IPS-18a (cell line): Measurements from ENCODE around the gene SNX5.
"Not testable (repeated sequence)": the region's sequence is repeated elsewhere in the genome, so short reads cannot be mapped to it uniquely, and the experiment has no call there.

Experiments used
- H3K27ac ChIP-seq: one replicate; pipeline ENCODE4 v1.5.1; 2013; ENCODE audit warnings: low read length
- H3K27me3 ChIP-seq: one replicate; pipeline ENCODE4 v1.6.1; 2013; ENCODE audit warnings: mild to moderate bottlenecking, low read length; ENCODE audit not compliant: control insufficient read depth, insufficient read depth
- H3K36me3 ChIP-seq: one replicate; pipeline ENCODE4 v1.6.1; 2013; ENCODE audit warnings: low read depth, low read length; ENCODE audit not compliant: control insufficient read depth
- H3K4me1 ChIP-seq: one replicate; pipeline ENCODE4 v1.6.1; 2013; ENCODE audit warnings: low read depth, low read length; ENCODE audit not compliant: control insufficient read depth
- H3K4me3 ChIP-seq: one replicate; pipeline ENCODE4 v1.5.1; 2013; ENCODE audit warnings: low read length
- H3K9ac ChIP-seq: one replicate; pipeline ENCODE4 v1.6.1; 2013; ENCODE audit warnings: mild to moderate bottlenecking, low read length, moderate library complexity
- H3K9me3 ChIP-seq: one replicate; pipeline ENCODE4 v1.6.1; 2013; ENCODE audit warnings: low read depth, low read length; ENCODE audit not compliant: control insufficient read depth

Gene SNX5

GRCh38 chr20:17965042-17965697, 3.4 kb downstream of the SNX5 start:
- Histone ChIP-seq H3K27ac (no peak overlapping the region), H3K9ac (peak overlapping the region; percentile 99), H3K4me3 (peak overlapping the region; percentile 97), H3K9me3 (no peaks in the 10 kb centered on the region), H3K36me3 (peaks cover 15% of the 10 kb centered on the region), H3K4me1 (peaks cover 48% of the 10 kb centered on the region), H3K27me3 (no peaks in the 10 kb centered on the region)

DNA sequence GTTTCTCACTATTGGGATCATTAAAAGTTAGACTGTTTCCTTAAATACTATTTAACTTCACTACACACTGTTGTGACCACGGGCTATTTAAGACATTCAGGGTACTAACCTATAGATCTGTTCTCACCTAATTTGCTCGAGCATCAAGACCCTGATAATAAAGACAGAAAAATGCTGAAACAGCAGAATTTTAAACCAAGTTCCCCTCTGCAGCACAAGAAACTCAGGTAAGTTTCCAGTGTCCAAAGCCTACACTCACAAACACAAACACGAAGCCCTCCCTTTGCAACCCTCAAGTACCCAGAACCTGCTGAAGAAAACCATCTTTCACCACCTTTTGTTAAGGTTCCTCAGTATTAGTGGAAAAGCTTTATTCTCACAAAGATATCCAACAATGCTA, 4.0 kb downstream of the SNX5 start:
- no peaks in the 10 kb centered on the region for H3K27me3 ChIP-seq
- H3K4me1 ChIP-seq, result peaks cover 50% of the 10 kb centered on the region
- H3K4me3 ChIP-seq, result peak overlapping the region; percentile 97
- H3K9me3 ChIP-seq, result no peaks in the 10 kb centered on the region
- peaks cover 15% of the 10 kb centered on the region for H3K36me3 ChIP-seq
- H3K9ac ChIP-seq, result peak overlapping the region; percentile 99
- H3K27ac ChIP-seq, result no peak overlapping the region

DNA sequence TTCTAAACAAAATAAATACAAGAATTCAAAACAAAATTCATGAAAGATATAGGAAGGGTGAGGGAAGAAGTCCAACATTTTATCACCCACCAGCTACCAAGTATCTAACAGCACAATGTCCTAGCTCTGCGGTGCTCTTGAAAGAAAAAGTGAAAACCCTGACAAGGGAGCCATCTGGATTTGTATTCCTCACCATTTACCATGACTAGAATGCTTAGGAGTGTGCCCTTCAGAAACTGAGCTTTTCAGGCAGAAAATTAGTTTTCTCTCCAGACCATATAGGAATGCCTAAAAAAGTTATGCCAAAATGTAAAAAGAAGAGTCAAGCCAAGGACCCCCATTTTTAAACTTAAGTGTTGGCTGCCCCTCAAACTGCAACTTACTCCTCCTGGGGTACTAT, 4.5 kb downstream of the SNX5 start:
- H3K4me3 ChIP-seq, result peak overlapping the region; percentile 97
- H3K9me3 ChIP-seq, result no peaks in the 10 kb centered on the region
- H3K27me3 ChIP-seq, result no peaks in the 10 kb centered on the region
- H3K9ac ChIP-seq, result peak overlapping the region; percentile 2
- peaks cover 16% of the 10 kb centered on the region for H3K36me3 ChIP-seq
- peaks cover 55% of the 10 kb centered on the region for H3K4me1 ChIP-seq
- no peak overlapping the region for H3K27ac ChIP-seq

GRCh38 chr20:17963114-17963897, 5.3 kb downstream of the SNX5 start:
- Histone ChIP-seq H3K27me3 (no peaks in the 10 kb centered on the region), H3K27ac (no peak overlapping the region), H3K4me3 (peak overlapping the region; percentile 25), H3K9ac (peak overlapping the region; percentile 2), H3K36me3 (peaks cover 19% of the 10 kb centered on the region), H3K4me1 (peaks cover 63% of the 10 kb centered on the region), H3K9me3 (no peaks in the 10 kb centered on the region)

GRCh38 chr20:17961587-17961940, 7.0 kb downstream of the SNX5 start:
- Histone ChIP-seq H3K4me3 (peak overlapping the region; percentile 0), H3K36me3 (peaks cover 27% of the 10 kb centered on the region), H3K27me3 (no peaks in the 10 kb centered on the region), H3K27ac (no peak overlapping the region), H3K9me3 (no peaks in the 10 kb centered on the region), H3K9ac (no peak overlapping the region), H3K4me1 (peaks cover 63% of the 10 kb centered on the region)

- Histone ChIP-seq H3K36me3 (peaks cover 33% of the 10 kb centered on the region), H3K9ac (no peak overlapping the region), H3K4me1 (peaks cover 59% of the 10 kb centered on the region), H3K27me3 (no peaks in the 10 kb centered on the region), H3K9me3 (no peaks in the 10 kb centered on the region), H3K27ac (no peak overlapping the region), H3K4me3 (peak overlapping the region; percentile 0)
Observed at GRCh38 chr20:17960927-17961586, 7.5 kb downstream of the SNX5 start.

- H3K27ac ChIP-seq, H3K9ac ChIP-seq, H3K9me3 ChIP-seq, H3K4me3 ChIP-seq, H3K27me3 ChIP-seq: not testable (repeated sequence)
- Histone ChIP-seq H3K4me1 (peaks cover 53% of the 10 kb centered on the region), H3K36me3 (peaks cover 35% of the 10 kb centered on the region)
Observed at GRCh38 chr20:17960400-17960885, 8.2 kb downstream of the SNX5 start.

- Histone ChIP-seq H3K4me1 (peaks cover 41% of the 10 kb centered on the region), H3K27ac (no peak overlapping the region), H3K27me3 (no peaks in the 10 kb centered on the region), H3K36me3 (peaks cover 46% of the 10 kb centered on the region), H3K9me3 (no peaks in the 10 kb centered on the region), H3K4me3 (no peak overlapping the region), H3K9ac (no peak overlapping the region)
Observed at GRCh38 chr20:17959257-17959627, 9.4 kb downstream of the SNX5 start.

DNA sequence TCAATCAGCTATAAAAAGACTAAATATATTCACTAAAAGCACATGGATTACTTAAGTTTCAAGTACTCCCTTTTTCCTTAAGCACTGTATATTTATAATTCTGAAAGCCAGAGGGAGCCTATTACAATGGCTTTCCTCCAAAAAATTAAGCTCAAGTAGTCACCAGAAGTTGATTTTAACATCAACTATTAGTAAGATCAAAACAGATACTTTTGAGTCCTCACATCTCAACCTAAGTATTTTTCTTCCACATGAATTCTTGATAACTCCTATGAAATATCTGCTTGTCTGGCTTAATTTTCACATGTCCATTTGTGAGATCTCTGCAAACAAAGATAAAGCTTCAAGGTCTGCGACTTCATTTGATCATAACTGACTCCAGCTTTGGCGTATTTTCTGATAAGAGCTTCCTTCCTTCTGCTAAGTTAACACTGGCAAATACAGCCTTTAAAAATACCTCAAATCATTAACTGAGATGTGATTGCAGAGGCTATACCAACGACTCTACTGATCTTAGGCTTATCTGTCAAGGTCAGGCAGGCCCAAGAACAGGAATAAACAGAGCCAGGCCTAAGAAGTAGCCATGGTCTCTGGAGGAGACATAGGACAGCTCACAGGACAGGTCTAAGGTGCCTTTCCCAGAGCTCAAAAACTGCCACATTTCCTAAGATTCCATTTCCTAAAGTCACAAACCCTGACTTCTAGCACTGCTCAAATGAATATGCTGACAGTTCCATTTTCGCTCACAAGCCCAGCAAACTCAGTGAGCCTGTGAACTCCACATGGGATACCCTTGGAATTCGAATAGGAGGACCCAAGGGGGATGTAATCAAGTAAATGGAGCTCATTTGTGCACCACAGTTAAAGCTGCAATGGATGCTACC, 10.0 kb downstream of the SNX5 start:
- Histone ChIP-seq H3K4me1 (peaks cover 35% of the 10 kb centered on the region), H3K36me3 (peaks cover 46% of the 10 kb centered on the region), H3K9ac (no peak overlapping the region), H3K4me3 (no peak overlapping the region), H3K27ac (peak overlapping the region; percentile 63), H3K27me3 (no peaks in the 10 kb centered on the region), H3K9me3 (no peaks in the 10 kb centered on the region)

DNA sequence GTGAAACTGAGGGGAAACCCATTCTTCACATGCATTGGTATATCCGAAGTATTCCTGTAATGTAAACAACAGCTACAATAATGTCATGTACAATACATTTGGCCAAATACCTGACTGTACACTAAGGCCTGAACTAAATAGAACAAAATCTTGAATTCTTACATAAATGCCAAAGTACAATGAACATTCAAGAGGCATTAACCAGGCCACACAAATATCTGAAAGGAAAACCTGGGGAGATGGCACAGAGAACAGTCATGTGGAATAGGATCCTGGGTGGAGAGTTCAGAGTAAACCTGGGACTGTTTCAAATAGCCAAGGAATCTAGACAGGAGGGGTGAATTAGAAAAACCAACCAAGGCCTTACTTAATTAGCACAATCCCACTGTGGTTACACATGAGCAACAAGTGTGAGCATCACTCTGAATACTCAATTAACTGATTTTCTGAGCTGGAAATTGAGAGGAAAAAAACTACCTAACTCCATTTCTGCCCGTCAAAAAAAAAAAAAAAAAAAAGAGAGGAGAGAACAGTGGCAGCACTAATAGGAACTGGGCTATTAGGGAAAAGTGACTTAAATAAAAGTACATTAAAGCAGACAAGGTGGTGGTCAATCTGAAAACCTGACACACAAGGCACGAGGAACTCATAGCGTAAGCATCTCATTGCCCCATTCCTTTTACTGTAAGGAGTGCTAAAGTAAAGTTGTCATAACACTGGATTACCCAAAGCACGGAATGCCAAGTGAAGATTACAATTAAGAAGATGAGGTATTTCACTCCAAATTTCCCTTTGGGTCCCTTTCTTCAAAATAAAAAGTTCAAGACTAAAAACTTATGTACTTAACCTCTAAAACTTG, 10.9 kb downstream of the SNX5 start:
- no peak overlapping the region for H3K27ac ChIP-seq
- no peak overlapping the region for H3K4me3 ChIP-seq
- no peak overlapping the region for H3K9ac ChIP-seq
- peaks cover 50% of the 10 kb centered on the region for H3K36me3 ChIP-seq
- peaks cover 31% of the 10 kb centered on the region for H3K4me1 ChIP-seq
- no peaks in the 10 kb centered on the region for H3K27me3 ChIP-seq
- H3K9me3 ChIP-seq, result no peaks in the 10 kb centered on the region
